Myocyte (in vitro differentiated cells): Measurements from ENCODE around the gene METRN. TPM values are rescaled to one million over a fixed set of nuclear protein-coding genes. Genes with fewer than 3 reads are reported as not detected.
"Not testable (repeated sequence)": the region's sequence is repeated elsewhere in the genome, so short reads cannot be mapped to it uniquely, and the experiment has no call there.

Experiments
- DNase-seq: peaks from one replicate; pipeline ENCODE4 v3.0.0-alpha.2; 2012; ENCODE audit warnings: low read depth
- total RNA-seq: library from RNA; depleted of rRNA; stranded (reverse); fragments of >200 nt; gene quantifications from 2 replicates; pipeline ENCODE4 v1.2.3, GENCODE V29; 2014

Gene METRN
- total RNA-seq, 1 donor from 2014 or later: 105 TPM

DNA sequence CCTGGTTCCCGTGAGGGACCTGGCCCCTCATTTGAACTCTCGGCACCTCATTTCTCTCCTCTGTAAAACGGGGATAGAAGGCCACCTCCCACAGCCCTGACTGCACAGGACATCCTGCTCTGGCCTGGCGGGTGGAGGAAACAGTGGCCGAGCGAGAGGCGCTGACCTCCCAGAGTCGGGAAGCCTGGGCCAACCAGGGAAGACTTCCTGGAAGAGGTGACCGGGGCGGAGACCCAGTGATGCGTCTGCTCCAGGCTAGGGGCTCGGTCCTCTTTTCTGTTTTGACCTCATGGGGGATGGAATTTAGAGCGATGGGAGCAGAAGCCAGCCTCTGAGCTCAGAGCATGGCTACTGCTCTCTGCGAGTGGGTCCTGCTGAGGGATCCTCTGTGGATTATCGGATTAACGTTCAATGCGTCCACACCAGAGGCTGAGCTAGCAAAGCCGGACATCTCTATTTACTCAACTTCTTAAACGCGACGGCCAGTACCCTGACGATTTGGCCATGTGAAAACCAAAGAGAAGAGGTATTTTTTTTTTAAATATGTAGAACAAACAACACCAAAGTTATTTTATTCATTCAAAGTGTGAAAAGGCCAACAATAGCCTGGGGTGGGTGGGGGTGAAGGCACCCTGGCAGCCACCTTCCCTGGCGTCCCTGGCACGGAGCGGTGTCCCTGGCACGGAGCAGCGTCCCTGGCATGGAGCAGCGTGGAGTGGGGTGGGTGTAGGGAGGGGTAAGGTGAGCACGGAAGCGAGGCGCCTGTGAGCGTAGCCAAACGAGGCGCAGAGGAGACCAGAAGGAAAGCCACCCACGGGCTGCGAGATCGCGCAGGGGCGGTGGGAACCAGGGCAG is 36.5 kb downstream of the METRN start:
- DNase-seq: no peak

DNA sequence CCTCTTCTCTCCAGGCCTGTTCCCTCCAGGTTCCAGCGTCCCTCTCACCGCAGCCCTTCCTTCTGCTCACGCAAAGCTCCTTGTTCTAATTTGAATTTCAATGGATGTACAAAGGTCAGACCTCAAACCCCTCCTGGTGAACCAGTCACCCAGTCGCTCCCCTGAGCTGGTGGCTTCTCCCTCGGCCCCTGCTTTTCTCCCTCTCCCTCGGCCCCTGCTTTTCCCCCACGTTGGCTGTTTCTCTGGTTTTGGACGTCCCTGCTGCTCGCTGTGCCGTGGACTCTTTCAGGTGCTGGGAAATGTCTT is 37.0 kb downstream of the METRN start:
- DNase-seq: no peak

DNA sequence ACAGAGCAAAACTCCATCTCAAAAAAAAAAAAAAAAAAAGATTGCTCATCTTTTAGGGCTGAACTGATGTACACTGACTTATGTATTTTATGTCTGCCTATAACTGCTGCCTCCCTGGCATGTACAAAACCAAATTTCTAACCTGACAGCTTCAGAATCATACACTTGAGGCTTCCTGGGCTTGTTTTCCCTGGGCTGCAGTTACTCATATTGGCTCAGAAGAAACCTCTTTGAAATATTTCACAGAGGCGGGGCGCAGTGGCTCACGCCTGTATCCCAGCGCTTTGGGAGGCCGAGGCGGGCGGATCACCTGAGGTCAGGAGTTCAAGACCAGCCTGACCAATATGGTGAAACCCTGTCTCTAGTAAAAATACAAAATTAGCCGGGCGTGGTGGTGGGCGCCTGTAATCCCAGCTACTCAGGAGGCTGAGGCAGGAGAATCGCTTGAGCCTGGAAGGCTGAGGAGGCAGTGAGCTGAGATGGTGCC is 39.2 kb downstream of the METRN start:
- not testable (repeated sequence) for DNase-seq

DNA sequence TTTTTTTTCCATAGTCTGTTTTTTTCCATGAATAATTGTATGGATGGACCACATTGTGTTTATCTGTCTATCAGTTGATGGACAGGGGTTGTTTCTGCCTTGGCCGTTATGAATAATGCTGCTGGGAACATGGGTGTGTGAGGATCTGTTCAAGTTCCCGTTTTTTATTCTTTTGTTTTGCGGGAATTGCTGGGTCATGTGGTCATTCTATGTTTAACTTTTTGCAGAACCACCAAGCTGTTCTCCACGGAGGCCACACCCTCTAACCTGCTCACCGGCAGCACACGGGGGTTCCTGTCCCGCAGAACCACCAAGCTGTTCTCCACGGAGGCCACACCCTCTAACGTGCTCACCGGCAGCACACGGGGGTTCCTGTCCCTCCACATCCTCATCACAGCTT is 39.7 kb downstream of the METRN start:
- no peak for DNase-seq

DNA sequence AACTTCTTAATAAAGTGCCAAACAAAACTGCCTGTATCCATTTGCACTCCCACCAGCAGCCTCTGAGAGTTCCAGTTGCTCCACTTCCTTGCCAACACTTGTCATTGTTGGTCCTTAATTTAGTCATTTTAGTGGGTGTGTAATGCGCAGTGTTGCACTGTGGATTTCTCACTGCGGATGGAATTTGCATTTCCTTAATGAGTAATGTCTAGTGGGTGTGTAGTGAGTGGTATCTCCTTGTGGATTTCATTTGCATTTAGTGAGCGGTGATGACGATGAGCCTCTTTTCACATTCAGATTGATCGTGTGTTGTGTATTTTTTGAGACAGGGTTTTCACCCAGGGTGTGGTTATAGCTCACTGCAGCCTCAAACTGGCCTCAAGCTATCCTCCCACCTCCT is 41.5 kb downstream of the METRN start:
- no peak for DNase-seq

DNA sequence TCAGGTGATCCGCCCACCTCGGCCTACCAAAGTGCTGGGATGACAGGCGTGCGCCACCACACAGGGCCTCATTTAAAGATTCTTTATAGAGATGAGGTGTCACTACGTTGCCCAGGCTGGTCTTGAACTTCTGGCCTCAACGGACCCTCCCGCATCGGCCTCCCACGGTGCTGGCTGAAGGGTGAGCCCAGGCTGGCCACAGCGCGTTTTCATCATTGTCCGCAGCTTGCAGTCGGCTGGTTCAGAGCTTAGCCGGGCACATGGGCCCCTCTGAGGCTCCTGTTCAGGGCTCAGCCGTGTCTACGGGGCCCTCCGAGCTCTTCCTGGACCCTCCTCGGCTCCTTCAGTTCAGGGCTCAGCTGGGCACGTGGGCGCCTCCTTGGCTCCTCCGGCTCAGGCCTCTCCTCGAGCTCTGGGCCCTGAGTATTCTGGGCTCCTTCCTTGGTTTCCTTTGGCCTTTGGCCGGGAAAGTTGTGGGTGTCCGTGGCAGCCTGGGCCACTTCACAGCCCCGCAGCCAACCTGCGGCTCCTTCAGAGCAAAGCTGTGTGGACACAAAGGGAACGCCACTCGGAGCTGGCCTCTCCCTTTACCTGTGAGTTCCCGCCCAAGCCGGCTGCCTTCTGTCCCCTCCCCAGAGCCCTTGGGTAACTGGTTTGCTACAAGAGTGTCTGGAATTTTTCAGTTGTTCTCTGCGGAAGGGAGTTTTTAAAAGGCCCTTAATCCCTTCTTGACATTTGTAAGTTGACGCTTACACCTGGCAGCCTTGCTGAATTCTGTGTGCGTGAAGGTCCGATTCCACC is 44.4 kb downstream of the METRN start:
- no peak for DNase-seq

DNA sequence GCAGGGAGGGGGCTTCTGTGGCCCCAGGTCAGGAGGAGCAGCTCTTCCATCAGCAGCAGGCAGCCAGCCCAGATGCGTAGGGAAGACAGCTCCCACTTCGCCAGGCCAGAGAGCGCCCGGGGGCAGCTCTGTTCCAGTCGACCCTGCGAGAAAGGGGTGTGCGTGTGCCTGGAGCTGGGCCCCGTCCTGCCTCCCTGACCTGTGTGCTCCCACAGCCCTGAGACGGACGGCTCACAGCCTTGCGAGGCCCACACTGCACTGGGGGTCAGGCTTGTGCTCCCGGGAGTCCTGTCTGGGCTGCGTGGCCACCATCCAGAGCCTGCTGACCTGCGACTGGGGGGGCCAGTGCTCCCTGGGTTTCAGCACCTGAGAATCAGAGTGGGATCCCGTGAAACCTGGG is 45.1 kb downstream of the METRN start:
- DNase-seq: no peak

DNA sequence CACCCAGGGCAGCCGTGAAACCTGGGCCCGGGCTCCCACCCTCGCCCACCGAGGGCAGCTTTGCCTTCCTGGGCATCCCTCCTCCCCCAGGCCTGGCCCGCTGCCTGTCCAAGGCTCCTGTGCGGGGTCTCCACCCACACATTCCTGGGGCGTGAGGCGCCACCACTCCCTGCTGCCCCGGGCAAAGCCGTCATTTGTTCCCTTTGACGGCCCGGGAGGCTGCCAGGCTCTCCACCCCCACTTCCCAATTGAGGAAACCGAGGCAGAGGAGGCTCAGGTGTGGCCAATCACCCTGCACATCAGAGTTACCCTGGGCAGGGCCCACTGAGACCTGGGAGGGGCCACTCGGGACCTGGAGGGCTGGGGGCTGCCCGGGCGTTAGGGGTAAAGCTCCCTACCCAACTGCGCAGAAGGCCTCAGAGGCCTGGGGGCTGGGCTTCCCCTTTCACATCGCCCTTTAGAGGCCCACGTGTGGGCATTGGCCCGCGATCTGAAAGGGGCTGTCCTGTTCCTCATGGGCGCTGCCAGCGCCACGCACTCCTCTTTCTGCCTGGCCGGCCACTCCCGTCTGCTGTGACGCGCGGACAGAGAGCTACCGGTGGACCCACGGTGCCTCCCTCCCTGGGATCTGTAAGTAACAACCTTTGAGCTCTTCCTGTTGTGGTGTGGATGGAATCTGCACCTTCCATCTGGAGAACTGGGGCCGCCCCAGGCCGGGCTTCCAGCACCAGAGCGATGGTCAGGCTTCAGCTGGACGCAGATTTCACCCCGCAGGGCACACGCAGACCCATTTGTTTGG is 45.8 kb downstream of the METRN start, which contains the start of gene MSLN:
Gene MSLN, plus strand, starts transcription at position 190 of the 799 bp plus-strand sequence. CDS start 1,947 bp downstream, outside the sequence.
- DNase-seq: no peak

DNA sequence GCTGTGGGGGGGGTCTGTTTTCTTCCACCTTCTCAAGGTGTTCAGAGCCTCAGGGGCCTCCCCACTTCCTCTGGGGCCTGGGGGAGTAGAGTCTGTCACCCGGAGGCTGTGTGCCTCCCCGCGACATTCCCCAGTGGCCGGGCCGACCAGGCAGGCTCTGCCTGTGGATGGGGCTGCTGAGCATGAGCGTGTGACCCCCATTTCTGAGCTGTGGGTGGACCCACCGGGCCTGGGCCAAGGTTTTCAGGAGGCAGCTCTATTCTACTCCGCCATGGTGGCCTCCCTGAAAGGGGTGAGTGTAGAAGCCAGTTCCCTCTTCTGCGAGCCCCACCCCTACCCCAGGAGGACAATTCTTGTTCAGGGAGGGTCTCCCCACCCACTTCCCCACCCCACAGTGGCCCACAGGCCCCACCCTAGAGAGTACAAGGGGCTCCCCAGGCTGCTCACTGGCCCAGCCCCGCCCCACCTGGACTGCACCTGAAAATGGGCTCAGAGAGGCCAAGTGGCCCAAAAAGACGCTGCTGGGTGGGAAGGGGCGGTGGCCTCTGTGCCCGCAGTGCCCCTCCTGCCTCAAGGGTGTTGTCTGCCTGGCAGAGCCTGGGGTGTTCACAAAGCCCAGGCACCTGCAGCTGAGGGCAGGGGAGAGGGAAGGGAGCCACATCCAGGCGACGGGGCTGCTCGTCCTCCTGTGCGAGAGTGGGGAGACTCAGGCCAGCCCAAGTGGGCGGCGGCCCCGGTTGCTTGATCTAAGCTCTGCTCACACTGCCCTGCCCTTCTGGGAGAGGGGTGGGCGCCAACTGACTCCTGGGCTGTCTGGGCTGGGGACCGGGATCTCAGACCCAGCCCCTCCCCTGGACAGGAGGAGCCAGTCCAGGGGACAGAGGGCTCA is 47.0 kb downstream of the METRN start:
- no peak for DNase-seq

DNA sequence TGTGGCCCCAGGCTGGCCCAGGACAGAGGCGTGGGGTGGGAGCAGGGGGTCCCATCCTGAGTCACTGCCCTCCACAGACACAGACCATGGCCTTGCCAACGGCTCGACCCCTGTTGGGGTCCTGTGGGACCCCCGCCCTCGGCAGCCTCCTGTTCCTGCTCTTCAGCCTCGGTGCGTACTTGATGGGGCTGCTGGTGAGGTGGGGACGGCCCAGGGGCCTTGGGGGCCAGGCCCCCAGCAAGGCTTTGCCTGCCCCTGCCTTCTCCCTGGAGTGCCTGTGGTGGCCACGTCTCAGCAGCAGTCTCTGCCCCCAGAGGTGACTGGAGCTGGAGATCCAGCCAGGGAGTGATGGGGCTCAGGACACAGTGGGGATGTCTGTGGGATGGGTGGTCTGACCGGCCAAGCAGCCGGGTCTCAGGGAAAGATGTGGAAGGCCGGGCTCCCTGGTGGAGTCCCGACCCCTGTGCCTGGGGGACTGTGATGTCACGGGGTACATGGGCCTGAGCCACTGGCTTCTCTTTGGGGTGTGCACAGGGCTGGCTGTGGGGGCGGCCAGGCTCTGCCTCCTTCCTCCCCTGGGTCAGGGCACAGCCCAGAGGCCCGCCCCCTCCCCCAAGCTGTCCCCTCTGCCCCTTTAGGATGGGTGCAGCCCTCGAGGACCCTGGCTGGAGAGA is 47.8 kb downstream of the METRN start:
- no peak for DNase-seq

DNA sequence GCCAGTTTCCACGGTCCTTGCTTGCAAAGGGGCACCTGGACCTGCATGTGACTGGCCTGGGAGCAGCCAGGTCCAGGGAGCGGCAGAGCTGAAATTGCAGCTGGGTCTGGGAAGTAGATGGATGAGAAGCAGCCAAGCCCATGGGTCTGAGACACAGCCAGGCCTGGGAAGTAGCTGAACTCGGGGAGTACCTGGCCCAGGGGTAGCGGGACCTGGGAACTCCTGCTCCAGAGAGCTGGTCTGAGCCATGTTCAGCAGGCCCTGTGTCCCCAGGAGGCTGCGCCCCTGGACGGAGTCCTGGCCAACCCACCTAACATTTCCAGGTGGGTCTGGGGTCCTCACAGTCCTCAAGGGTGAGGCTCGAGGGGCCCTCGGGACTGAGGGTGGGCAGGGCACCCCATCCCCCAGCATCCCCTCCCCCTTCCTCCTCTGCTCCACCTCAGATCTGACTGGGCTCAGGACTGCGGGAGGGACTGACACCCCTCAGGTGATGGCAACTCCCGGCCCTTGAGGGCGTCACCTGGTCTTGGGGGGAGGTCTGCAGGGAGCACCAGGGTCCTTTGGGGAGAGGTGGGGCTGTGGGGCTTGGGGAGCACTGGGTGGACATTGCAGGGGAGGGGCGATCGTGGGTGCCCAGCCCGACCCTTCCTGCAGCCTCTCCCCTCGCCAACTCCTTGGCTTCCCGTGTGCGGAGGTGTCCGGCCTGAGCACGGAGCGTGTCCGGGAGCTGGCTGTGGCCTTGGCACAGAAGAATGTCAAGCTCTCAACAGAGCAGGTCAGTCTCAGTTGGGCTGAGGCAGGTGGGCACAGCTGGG is 48.7 kb downstream of the METRN start:
- DNase-seq: no peak

DNA sequence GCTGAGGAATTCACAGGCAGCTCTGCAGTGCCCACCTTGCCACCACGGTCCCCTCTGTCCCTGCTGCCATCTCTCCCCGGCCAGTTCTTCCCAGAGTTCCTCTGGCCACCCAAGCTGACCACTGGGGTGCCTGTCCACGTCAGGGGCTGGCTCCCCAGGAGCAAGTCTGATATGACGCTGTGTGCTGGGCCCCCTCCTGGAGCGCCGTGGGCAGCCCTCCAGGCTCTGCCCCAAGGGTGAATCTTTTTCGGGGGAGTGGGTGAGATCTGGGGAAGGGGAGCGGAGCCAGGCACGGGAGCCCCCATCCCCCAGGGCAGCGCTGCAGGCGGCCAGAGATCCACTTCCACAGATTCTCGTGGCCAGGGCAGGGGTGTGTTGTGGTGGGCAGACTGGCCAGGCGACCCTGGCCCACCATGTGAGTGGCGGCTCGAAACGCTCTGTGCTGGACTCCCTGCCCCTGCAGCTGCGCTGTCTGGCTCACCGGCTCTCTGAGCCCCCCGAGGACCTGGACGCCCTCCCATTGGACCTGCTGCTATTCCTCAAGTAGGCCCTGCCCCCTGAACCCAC is 49.3 kb downstream of the METRN start:
- DNase-seq: no peak

DNA sequence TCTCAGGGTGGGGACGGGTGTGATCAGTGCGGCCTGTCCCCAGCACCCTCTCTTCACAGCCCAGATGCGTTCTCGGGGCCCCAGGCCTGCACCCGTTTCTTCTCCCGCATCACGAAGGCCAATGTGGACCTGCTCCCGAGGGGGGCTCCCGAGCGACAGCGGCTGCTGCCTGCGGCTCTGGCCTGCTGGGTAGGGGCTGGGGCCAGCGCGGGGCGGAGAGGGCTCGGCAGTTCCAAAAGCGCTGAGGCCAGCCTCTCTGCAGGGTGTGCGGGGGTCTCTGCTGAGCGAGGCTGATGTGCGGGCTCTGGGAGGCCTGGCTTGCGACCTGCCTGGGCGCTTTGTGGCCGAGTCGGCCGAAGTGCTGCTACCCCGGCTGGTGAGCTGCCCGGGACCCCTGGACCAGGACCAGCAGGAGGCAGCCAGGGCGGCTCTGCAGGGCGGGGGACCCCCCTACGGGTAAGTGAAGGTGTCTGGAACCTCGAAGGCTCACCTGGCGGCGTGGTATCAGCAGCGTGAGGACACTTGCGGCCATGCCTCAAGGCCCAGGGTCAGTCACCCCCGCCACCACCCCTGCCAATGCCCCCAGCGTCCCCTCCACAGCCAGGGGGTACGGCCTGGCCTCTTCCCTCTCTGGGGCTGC is 50.0 kb downstream of the METRN start:
- DNase-seq: no peak

DNA sequence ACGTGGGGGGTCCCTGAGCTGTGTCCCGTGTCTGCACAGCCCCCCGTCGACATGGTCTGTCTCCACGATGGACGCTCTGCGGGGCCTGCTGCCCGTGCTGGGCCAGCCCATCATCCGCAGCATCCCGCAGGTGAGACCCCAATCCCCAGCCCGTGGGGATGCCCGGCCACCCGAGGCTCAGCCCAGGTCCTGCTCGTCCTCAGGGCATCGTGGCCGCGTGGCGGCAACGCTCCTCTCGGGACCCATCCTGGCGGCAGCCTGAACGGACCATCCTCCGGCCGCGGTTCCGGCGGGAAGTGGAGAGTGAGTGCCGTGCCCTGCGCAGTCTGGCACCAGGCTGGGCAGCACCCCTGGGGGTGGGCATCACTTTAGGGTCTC is 50.6 kb downstream of the METRN start:
- no peak for DNase-seq

DNA sequence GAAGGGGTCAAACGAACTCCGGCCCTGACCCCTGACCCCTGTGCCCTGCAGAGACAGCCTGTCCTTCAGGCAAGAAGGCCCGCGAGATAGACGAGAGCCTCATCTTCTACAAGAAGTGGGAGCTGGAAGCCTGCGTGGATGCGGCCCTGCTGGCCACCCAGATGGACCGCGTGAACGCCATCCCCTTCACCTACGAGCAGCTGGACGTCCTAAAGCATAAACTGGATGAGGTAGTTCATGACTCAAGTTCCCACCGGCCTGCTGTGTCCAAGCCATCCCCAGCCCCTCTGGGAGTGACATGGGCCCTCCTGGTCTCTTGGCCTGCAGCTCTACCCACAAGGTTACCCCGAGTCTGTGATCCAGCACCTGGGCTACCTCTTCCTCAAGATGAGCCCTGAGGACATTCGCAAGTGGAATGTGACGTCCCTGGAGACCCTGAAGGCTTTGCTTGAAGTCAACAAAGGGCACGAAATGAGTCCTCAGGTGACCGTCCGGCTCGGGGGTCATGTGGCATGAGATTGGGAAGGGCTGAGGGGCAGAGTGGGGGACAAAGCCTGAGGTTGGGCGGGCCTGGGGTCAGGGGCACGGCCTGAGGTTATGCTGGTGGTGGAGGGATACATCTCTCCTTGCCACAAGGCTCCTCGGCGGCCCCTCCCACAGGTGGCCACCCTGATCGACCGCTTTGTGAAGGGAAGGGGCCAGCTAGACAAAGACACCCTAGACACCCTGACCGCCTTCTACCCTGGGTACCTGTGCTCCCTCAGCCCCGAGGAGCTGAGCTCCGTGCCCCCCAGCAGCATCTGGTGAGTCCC is 51.3 kb downstream of the METRN start:
- DNase-seq: no peak

DNA sequence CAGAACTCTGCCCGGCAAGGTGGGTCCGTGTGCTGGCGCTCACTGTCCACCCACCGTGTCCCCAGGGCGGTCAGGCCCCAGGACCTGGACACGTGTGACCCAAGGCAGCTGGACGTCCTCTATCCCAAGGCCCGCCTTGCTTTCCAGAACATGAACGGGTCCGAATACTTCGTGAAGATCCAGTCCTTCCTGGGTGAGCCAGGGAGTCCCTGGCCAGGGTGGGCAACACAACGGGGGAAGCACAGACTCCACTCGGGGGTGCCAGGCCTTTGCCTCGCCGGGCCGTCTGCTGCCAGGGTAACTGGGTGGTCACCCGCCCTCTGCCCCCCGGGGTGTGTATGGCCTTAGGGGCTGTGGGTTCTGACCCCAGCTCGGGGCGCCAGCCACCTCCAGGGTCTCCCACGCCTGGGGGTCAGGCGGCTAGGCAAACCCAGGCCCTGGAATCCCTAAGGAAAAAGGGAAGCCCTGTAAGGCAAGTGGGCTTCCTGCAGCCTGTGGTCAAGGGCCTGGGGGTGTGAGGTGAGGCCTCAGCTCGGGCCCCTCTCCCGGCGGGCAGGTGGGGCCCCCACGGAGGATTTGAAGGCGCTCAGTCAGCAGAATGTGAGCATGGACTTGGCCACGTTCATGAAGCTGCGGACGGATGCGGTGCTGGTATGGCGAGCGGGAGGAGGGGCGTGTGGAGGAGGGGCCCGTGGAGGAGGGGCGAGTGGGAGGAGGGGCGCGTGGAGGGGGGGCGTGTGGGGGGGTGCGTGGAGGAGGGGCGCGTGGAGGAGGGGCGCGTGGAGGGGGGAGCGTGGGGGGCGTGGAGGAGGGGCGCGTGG is 52.1 kb downstream of the METRN start:
- no peak for DNase-seq
